ENCODE results near the gene CPED1.

DNA sequence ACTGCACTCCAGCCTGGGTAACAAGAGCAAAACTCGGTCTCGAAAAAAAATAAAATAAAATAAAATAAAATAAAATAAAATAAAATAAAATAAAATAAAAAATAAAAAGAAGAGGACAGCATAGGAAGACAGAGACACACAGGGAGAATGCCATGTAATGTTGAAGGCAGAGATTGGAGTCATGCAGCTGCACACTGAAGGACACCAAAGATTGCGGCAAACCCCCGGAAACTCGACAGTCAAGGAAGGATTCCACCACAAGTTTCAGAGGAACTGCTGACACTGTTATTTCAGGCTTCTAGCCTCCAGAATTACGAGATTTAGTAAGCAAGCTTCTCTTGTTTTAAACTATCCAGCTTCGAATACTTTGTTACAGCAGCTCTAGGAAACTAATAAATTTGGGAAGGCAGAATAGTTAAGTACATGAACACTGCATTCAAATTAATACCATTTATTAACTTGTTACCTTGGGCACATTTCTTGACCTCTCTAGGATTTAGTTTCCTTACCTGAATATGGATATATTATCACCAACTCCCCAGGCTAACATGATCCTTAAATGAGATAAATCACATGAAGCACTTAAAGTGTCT is 9.5 kb downstream of the CPED1 start:
- no peak for TF ChIP-seq CTCF (IDR thresholded peaks at IDR 0.05)
- no peak for TF ChIP-seq POLR2A (IDR thresholded peaks at IDR 0.05)

All from tibial nerve (tissue), 3 donors.